Measurements from ENCODE around the gene GFAP.

DNA sequence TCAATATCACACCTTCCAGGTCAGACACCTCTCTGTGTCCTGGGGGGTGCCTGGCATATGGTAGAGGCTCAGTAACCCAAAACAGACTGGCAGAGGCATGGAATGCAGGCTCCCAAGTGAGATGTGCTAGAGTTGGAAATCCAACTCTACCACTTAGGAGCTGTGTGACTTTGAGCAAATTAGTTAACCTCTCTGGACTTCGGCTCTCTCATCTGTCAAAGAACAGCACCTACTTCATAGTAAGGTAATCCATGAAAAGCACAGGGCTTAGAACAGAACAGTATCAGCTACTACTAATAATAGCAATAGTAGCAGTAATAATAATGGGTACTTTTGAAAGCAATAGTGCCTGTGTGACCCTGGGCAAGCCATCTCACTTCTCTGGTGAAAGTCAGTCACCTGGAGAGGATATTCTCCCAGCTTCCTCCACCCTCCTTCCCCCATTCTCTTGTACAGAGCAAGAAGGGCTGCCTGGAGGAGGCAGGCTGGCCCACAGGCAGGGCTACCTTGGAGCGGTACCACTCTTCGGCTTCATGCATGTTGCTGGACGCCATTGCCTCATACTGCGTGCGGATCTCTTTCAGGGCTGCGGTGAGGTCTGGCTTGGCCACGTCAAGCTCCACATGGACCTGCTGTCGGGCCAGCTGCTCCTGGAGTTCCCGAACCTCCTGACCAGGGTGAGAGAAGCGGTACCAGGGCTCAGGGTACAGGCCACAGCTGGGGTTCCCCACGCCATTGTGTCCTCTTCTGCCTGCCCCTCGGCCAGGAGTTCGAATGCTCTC is 2.3 kb downstream of the GFAP start:
- TF ChIP-seq EZH2 (IDR thresholded peaks at IDR 0.05) (no peak), POLR2AphosphoS5 (IDR thresholded peaks at IDR 0.05; ENCODE audit: borderline replicate concordance, low read depth, low read length) (no peak)
